SK-N-SH (cell line): ENCODE data around the gene PBRM1. TPM values are rescaled to one million over a fixed set of nuclear protein-coding genes. Genes with fewer than 3 reads are reported as not detected.

Experiments
- CTCF ChIA-PET: fragments of 300-600, 350-600 bp; formaldehyde crosslinking; extraction: SDS; loops from one replicate; lab custom pipeline; 2021; lab: Yijun Ruan, JAX
- POLR2A ChIA-PET: fragments of 350-600 bp; sonication (Branson Sonifier 250); formaldehyde crosslinking; extraction: SDS; loops from one replicate; lab custom pipeline; 2020; ENCODE audit warnings: antibody characterized with exemption, inconsistent platforms; lab: Yijun Ruan, JAX
- DNase-seq: peaks from one replicate; pipeline ENCODE4 v3.0.0; 2012
- H2AFZ ChIP-seq: fragments of 200-600 bp; sonication (generic); 2 replicates; pipeline ENCODE4 v1.8.1; 2016; ENCODE audit warnings: antibody characterized with exemption, mild to moderate bottlenecking, low read depth
- H3F3A ChIP-seq: fragments of 200-600 bp; sonication (generic); replicated peaks from 2 replicates; pipeline ENCODE3; 2016; ENCODE audit warnings: antibody characterized with exemption, mild to moderate bottlenecking; ENCODE audit not compliant: insufficient read depth
- H3K27ac ChIP-seq, 2 experiments: fragments of 200-500 bp in 1 of 2; fragments of 200-600 bp in 1 of 2; sonication (Bioruptor generic) in 1 of 2; sonication (generic), shearing (Covaris generic) in 1 of 2; 2 replicates each; pipeline versions ENCODE4 v1.5.1 to v1.6.1; 2014 to 2016; ENCODE audit warnings: low read depth in 2 of 2, inconsistent platforms in 1 of 2, low read length in 1 of 2, mild to moderate bottlenecking in 1 of 2, mixed read lengths in 1 of 2
- H3K27me3 ChIP-seq: fragments of 200-600 bp; sonication (generic), shearing (Covaris generic); 2 replicates; pipeline ENCODE4 v1.6.1; 2016; ENCODE audit warnings: mixed run types; ENCODE audit not compliant: insufficient read depth
- H3K36me3 ChIP-seq, 2 experiments: fragments of 200-500 bp in 1 of 2; fragments of 200-600 bp in 1 of 2; sonication (Bioruptor generic) in 1 of 2; sonication (generic) in 1 of 2; replicated peaks in 1 of 2; 2 replicates each; pipeline versions ENCODE3 to v1.5.1; 2014 to 2016; ENCODE audit warnings: low read length in 1 of 2, mild to moderate bottlenecking in 1 of 2; ENCODE audit not compliant: insufficient read depth in 2 of 2, control insufficient read depth in 1 of 2
- H3K4me1 ChIP-seq, 2 experiments: fragments of 200-500 bp in 1 of 2; fragments of 200-600 bp in 1 of 2; sonication (Bioruptor generic) in 1 of 2; sonication (generic), shearing (Covaris generic) in 1 of 2; 2 replicates each; pipeline versions ENCODE4 v1.5.1 to v1.6.1; 2014 to 2016; ENCODE audit warnings: low read depth in 1 of 2, low read length in 1 of 2, mixed run types in 1 of 2; ENCODE audit not compliant: insufficient read depth in 2 of 2, control insufficient read depth in 1 of 2
- H3K4me2 ChIP-seq: fragments of 200-600 bp; sonication (generic), shearing (Covaris generic); 2 replicates; pipeline ENCODE4 v1.6.1; 2017; ENCODE audit warnings: mixed run types
- H3K4me3 ChIP-seq, 2 experiments: fragments of 200-500 bp in 1 of 2; fragments of 200-600 bp in 1 of 2; sonication (Bioruptor generic) in 1 of 2; sonication (generic), shearing (Covaris generic) in 1 of 2; 2 replicates each; pipeline versions ENCODE4 v1.5.1 to v1.8.1; 2014 to 2016; ENCODE audit warnings: low read depth in 2 of 2, inconsistent platforms in 1 of 2, low read length in 1 of 2, mild to moderate bottlenecking in 1 of 2, mixed read lengths in 1 of 2, moderate library complexity in 1 of 2
- H3K79me2 ChIP-seq: fragments of 200-600 bp; sonication (generic); 2 replicates; pipeline ENCODE4 v1.8.1; 2017; ENCODE audit warnings: mild to moderate bottlenecking; ENCODE audit not compliant: insufficient read depth
- H3K9ac ChIP-seq: fragments of 200-600 bp; sonication (generic); 2 replicates; pipeline ENCODE4 v1.6.1; 2017; ENCODE audit warnings: mixed run types
- H3K9me2 ChIP-seq: fragments of 200-600 bp; sonication (generic); 2 replicates; pipeline ENCODE4 v1.6.1; 2017; ENCODE audit warnings: mixed run types
- H3K9me3 ChIP-seq: fragments of 200-600 bp; sonication (generic); 2 replicates; pipeline ENCODE4 v1.6.1; 2017; ENCODE audit warnings: mixed run types, mild to moderate bottlenecking, moderate library complexity
- H4K20me1 ChIP-seq: fragments of 200-600 bp; sonication (generic); 2 replicates; pipeline ENCODE4 v1.6.1; 2017; ENCODE audit warnings: mild to moderate bottlenecking, mixed run types; ENCODE audit not compliant: insufficient read depth
- EP300 ChIP-seq, 2 experiments: IDR thresholded peaks; 2 replicates each; pipeline versions ENCODE4 v1.4.0 to v1.6.1; 2012; ENCODE audit warnings: borderline replicate concordance in 1 of 2, low read depth in 1 of 2, low read length in 1 of 2
- MXI1 ChIP-seq: IDR thresholded peaks from 2 replicates; pipeline ENCODE4 v1.6.1; 2012; ENCODE audit warnings: mild to moderate bottlenecking, low read depth, low read length, improper control_type of control experiment
- NFIC ChIP-seq: IDR thresholded peaks from 2 replicates; pipeline ENCODE4 v1.4.0; 2012; ENCODE audit warnings: borderline replicate concordance
- SIN3A ChIP-seq: IDR thresholded peaks from 2 replicates; pipeline ENCODE4 v1.6.1; 2012; ENCODE audit warnings: low read depth, mild to moderate bottlenecking, low read length, moderate library complexity, borderline replicate concordance
- SMC3 ChIP-seq: IDR thresholded peaks from 2 replicates; pipeline ENCODE4 v1.6.1; 2012; ENCODE audit warnings: low read depth, low read length, improper control_type of control experiment
- TCF12 ChIP-seq: IDR thresholded peaks from 2 replicates; pipeline ENCODE4 v1.4.0; 2012
- TEAD4 ChIP-seq: IDR thresholded peaks from 2 replicates; pipeline ENCODE4 v1.4.0; 2012; ENCODE audit warnings: mild to moderate bottlenecking, borderline replicate concordance; ENCODE audit not compliant: insufficient read depth
- WGBS: methylation state at CpG from one replicate; pipeline ENCODE4 v1.1.6; 2017; ENCODE audit warnings: low lambda C conversion rate; 5-methylcytosine and 5-hydroxymethylcytosine counted together
- polyA plus RNA-seq, 3 experiments: library from polyadenylated mRNA; depleted of rRNA; stranded (reverse); fragments of >200 nt; gene quantifications; 2 replicates each; pipeline ENCODE4 v1.2.3, GENCODE V29; 2012
- TF ChIP-seq, protein P1 (sequence below): IDR thresholded peaks from 2 replicates; pipeline ENCODE4 v1.4.0; 2012; ENCODE audit warnings: low read depth, borderline replicate concordance
- TF ChIP-seq, protein P2 (sequence below): fragments of 150-350 bp; IDR thresholded peaks from 2 replicates; pipeline ENCODE4 v1.6.1; 2017; ENCODE audit warnings: antibody characterized with exemption, low read length, low read depth, borderline replicate concordance
- TF ChIP-seq, protein P3 (sequence below): fragments of 200-600 bp; sonication (generic); IDR thresholded peaks from 2 replicates; pipeline ENCODE4 v1.6.1; 2017; ENCODE audit warnings: antibody characterized with exemption, mild to moderate bottlenecking, moderate library complexity
- TF ChIP-seq, protein P4 (sequence below): IDR thresholded peaks from 2 replicates; pipeline ENCODE4 v1.6.1; 2012; ENCODE audit warnings: mild to moderate bottlenecking, low read depth, low read length, moderate library complexity
- TF ChIP-seq, protein P5 (sequence below): fragments of 150-350 bp; IDR thresholded peaks from 2 replicates; pipeline ENCODE4 v1.6.1; 2016; ENCODE audit warnings: mild to moderate bottlenecking, low read depth, low read length

PBRM1 gene
- polyA plus RNA-seq, 1 of the 3 experiments (the other 2 are of a cell fraction), result 14.3 TPM

DNA sequence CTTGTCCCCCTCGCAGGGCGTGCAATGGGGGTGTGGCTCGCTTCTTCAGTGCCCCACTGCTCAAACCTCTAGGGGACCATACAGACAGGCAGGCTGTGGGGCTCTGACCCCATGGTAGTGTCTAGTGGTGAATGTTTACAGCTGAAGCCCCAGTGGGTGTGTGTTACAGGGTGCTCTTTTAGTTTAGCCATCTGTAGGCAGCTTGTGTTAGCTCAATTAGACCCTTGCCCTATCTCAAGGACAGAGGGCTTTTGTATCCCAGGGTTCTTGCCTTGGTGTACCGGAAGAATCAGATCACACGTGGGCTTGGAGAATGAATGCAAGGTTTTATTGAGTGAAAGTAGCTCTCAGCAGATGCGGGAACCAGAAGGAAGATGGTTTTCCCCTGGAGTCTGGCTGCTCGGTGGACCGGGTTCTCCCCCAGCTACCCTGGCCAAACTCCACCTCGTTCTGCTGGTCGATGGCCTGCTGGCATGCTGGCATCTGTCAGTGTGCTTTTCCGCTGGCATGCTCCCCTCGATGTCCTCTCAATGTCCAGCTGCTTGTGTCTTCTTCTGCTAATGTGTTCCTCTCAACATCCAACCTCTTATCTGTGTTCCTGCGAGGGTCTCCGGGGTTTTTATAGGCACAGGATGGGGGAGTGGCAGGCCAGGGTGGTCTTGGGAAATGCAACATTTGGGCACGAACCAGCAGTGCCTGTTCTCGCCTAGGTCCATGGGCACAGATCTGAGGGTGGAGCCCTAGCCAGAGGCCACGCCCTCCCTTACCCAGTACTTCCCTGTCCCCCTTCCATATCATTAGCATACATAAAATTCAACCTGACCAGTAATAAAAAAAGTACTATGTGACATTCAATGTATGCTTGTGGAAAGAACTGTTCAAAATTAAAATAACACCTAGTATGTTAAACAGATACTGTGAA is 26.8 kb upstream of the PBRM1 start (continued):
- TF ChIP-seq, protein P1, sequence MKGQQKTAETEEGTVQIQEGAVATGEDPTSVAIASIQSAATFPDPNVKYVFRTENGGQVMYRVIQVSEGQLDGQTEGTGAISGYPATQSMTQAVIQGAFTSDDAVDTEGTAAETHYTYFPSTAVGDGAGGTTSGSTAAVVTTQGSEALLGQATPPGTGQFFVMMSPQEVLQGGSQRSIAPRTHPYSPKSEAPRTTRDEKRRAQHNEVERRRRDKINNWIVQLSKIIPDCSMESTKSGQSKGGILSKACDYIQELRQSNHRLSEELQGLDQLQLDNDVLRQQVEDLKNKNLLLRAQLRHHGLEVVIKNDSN, result no peak
- TF ChIP-seq, protein P2, sequence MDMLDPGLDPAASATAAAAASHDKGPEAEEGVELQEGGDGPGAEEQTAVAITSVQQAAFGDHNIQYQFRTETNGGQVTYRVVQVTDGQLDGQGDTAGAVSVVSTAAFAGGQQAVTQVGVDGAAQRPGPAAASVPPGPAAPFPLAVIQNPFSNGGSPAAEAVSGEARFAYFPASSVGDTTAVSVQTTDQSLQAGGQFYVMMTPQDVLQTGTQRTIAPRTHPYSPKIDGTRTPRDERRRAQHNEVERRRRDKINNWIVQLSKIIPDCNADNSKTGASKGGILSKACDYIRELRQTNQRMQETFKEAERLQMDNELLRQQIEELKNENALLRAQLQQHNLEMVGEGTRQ, result no peak
- TF ChIP-seq, protein P3, sequence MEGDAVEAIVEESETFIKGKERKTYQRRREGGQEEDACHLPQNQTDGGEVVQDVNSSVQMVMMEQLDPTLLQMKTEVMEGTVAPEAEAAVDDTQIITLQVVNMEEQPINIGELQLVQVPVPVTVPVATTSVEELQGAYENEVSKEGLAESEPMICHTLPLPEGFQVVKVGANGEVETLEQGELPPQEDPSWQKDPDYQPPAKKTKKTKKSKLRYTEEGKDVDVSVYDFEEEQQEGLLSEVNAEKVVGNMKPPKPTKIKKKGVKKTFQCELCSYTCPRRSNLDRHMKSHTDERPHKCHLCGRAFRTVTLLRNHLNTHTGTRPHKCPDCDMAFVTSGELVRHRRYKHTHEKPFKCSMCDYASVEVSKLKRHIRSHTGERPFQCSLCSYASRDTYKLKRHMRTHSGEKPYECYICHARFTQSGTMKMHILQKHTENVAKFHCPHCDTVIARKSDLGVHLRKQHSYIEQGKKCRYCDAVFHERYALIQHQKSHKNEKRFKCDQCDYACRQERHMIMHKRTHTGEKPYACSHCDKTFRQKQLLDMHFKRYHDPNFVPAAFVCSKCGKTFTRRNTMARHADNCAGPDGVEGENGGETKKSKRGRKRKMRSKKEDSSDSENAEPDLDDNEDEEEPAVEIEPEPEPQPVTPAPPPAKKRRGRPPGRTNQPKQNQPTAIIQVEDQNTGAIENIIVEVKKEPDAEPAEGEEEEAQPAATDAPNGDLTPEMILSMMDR, result no peak
- TF ChIP-seq SIN3A, result no peak

DNA sequence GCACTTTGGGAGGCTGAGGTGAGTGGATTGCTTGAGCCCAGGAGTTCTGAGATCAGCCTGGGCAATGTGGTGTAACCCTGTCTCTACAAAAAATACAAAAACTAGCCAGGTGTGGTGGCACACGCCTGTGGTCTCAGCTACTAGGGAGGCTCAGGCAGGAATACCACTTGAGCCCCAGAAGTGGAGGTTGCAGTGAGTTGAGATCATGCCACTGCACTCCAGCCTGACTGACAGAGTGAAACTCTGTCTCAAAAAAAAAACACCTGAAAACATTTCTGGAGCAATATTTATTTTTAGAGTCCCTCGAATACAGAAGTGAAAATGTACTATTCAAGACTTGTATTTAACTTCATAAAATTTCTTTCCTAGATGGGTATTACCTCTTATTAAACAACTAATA is 24.8 kb upstream of the PBRM1 start:
- no peak for TF ChIP-seq NFIC
- TF ChIP-seq SMC3, result no peak
- TF ChIP-seq EP300 (IDR thresholded peaks at IDR 0.05; ENCODE audit: borderline replicate concordance in 1 of 2, low read depth in 1 of 2, low read length in 1 of 2), result no peak
- TF ChIP-seq TEAD4, result no peak
- TF ChIP-seq, protein P4, sequence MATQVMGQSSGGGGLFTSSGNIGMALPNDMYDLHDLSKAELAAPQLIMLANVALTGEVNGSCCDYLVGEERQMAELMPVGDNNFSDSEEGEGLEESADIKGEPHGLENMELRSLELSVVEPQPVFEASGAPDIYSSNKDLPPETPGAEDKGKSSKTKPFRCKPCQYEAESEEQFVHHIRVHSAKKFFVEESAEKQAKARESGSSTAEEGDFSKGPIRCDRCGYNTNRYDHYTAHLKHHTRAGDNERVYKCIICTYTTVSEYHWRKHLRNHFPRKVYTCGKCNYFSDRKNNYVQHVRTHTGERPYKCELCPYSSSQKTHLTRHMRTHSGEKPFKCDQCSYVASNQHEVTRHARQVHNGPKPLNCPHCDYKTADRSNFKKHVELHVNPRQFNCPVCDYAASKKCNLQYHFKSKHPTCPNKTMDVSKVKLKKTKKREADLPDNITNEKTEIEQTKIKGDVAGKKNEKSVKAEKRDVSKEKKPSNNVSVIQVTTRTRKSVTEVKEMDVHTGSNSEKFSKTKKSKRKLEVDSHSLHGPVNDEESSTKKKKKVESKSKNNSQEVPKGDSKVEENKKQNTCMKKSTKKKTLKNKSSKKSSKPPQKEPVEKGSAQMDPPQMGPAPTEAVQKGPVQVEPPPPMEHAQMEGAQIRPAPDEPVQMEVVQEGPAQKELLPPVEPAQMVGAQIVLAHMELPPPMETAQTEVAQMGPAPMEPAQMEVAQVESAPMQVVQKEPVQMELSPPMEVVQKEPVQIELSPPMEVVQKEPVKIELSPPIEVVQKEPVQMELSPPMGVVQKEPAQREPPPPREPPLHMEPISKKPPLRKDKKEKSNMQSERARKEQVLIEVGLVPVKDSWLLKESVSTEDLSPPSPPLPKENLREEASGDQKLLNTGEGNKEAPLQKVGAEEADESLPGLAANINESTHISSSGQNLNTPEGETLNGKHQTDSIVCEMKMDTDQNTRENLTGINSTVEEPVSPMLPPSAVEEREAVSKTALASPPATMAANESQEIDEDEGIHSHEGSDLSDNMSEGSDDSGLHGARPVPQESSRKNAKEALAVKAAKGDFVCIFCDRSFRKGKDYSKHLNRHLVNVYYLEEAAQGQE, result no peak
- no peak for TF ChIP-seq MXI1
- no peak for TF ChIP-seq TCF12
- TF ChIP-seq, protein P1, result no peak
- TF ChIP-seq, protein P5, sequence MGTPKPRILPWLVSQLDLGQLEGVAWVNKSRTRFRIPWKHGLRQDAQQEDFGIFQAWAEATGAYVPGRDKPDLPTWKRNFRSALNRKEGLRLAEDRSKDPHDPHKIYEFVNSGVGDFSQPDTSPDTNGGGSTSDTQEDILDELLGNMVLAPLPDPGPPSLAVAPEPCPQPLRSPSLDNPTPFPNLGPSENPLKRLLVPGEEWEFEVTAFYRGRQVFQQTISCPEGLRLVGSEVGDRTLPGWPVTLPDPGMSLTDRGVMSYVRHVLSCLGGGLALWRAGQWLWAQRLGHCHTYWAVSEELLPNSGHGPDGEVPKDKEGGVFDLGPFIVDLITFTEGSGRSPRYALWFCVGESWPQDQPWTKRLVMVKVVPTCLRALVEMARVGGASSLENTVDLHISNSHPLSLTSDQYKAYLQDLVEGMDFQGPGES, result no peak
- H3K27ac ChIP-seq, result no peak overlapping the region
- H3K79me2 ChIP-seq, result peaks cover 29% of the 10 kb centered on the region
- no peak for DNase-seq
- no peaks in the 10 kb centered on the region for H3K9me2 ChIP-seq
- H3K36me3 ChIP-seq, result peaks cover 21 to 40% of the 10 kb centered on the region in 2 experiments
- H3K4me2 ChIP-seq, result no peak overlapping the region
- H3K4me3 ChIP-seq, result no peak overlapping the region
- no peaks in the 10 kb centered on the region for H3K9me3 ChIP-seq
- no peaks in the 10 kb centered on the region for H4K20me1 ChIP-seq
- CTCF ChIA-PET, result no interaction called here
- no peak overlapping the region for H3K9ac ChIP-seq
- peaks cover 12% of the 10 kb centered on the region for H3F3A ChIP-seq
- POLR2A ChIA-PET, result interaction anchor here (0.9 kb wide), 1 partner anchor 60 kb away, joined by 3 read pairs; no protein-coding TSS in a partner anchor
- H3K27me3 ChIP-seq, result no peaks in the 10 kb centered on the region
- no peak overlapping the region for H2AFZ ChIP-seq
- H3K4me1 ChIP-seq, result peaks cover 9 to 10% of the 10 kb centered on the region in 2 experiments
- WGBS, result 96% methylated on average over 2 of the region's 2 CpGs
